Lung (tissue), 12 donors: ENCODE data around the gene CCDC85C. TPM values are rescaled to one million over a fixed set of nuclear protein-coding genes. Genes with fewer than 3 reads are reported as not detected.

ENCODE experiments used
- ATAC-seq: fragments of 200-7000 bp; cut with Tn5 transposase; one replicate; pipeline ENCODE4 v1.9.1; 2020; ENCODE audit warnings: moderate number of reproducible peaks; ENCODE audit not compliant: insufficient read depth, low FRiP score
- DNase-seq, 3 donors: peaks; one replicate each; pipeline ENCODE4 v3.0.0-alpha.2; 2013 to 2017
- H3K27ac ChIP-seq, 2 donors: one replicate each; pipeline ENCODE4 v1.5.1; 2013; ENCODE audit warnings: mild to moderate bottlenecking in 2 of 2, moderate library complexity in 2 of 2, control low read depth in 1 of 2, inconsistent platforms in 1 of 2, low read depth in 1 of 2, low read length in 1 of 2
- H3K27me3 ChIP-seq, 3 donors: one replicate each; pipeline ENCODE4 v1.5.1; 2013; ENCODE audit warnings: low read length in 2 of 3; ENCODE audit not compliant: control insufficient read depth in 3 of 3, insufficient read depth in 3 of 3
- H3K36me3 ChIP-seq, 4 donors: one replicate each; pipeline ENCODE4 v1.5.1; 2013; ENCODE audit warnings: low read length in 4 of 4, mild to moderate bottlenecking in 1 of 4, moderate library complexity in 1 of 4; ENCODE audit not compliant: control insufficient read depth in 4 of 4, insufficient read depth in 4 of 4
- H3K4me1 ChIP-seq, 5 donors: one replicate each; pipeline ENCODE4 v1.5.1; 2013; ENCODE audit warnings: low read length in 5 of 5, mild to moderate bottlenecking in 2 of 5, moderate library complexity in 1 of 5; ENCODE audit not compliant: control insufficient read depth in 5 of 5, insufficient read depth in 5 of 5
- H3K4me3 ChIP-seq: one replicate; pipeline ENCODE4 v1.5.1; 2013; ENCODE audit warnings: mild to moderate bottlenecking, control low read depth, moderate library complexity
- H3K9ac ChIP-seq, 2 donors: one replicate each; pipeline ENCODE4 v1.5.1; 2013; ENCODE audit warnings: low read length in 2 of 2, control low read depth in 1 of 2; ENCODE audit not compliant: insufficient read depth in 1 of 2
- H3K9me3 ChIP-seq, 4 donors: one replicate each; pipeline ENCODE4 v1.5.1; 2013; ENCODE audit warnings: low read length in 3 of 4, mild to moderate bottlenecking in 1 of 4, moderate library complexity in 1 of 4; ENCODE audit not compliant: control insufficient read depth in 4 of 4, insufficient read depth in 3 of 4
- WGBS, 2 donors: extraction: QIAGEN DNeasy Blood & Tissue Kit; methylation state at CpG; one replicate each; pipeline ENCODE4 v1.1.7; 2013; 5-methylcytosine and 5-hydroxymethylcytosine counted together
- polyA plus RNA-seq, 2 donors: library from polyadenylated mRNA; stranded (reverse); fragments of 200-250 nt; gene quantifications; one replicate each; pipeline ENCODE4 v1.2.1, GENCODE V29; 2013
- total RNA-seq, 2 donors: library from RNA; depleted of rRNA in 1 of 2; stranded (reverse); fragments of >200 nt in 1 of 2; gene quantifications; one replicate each; pipeline ENCODE4 v1.2.1, GENCODE V29; 2014 to 2021
- TF ChIP-seq, protein P1 (sequence below): IDR thresholded peaks from 2 replicates; pipeline ENCODE4 v1.5.1; 2012; ENCODE audit warnings: mild to moderate bottlenecking; ENCODE audit errors: control extremely low read depth, extremely low read depth
- donor health status: control.
- donor health status: control.
- donor health status: Bipolar disorder and iron deficiency.
- donor health status: healthy.
- donor health status: DM: yes; HTN: yes; CAD: no.

CCDC85C gene
- total and polyA plus RNA-seq, 4 donors, result 2.8 to 19.8 (median 17.6) TPM

DNA sequence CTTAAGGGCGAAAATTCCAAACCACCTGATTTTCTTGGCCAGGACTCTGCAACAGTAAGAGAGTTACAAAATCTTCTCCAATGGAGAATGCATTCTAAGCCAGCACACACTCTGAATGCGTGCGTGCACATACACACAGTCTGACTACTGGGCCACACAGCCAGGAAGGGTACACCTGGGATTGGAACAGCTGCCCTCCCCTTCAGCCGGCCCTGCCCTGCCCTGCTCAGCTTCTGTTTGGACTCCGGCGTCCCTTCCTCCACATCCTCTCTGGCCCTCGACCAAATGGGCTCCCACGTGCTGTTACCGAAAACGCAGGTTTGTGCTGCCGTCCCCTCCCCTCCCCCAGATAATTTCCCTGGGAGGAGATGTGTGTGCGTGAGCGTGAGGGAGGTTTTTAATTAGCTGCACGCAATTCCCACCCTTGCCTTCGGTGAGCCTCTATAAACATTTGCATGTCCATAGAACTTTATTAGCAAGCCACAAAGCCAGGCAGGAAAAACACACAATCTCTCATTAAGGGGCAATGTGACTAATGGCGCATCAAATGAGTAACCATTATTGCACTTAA lies 79.8 kb downstream of the CCDC85C start:
- peaks cover 0 to 25% (median 13%) of the 10 kb centered on the region in 5 donors for H3K4me1 ChIP-seq
- no peaks in the 10 kb centered on the region for H3K27me3 ChIP-seq
- H3K36me3 ChIP-seq, result peaks cover 0 to 2% (median 0%) of the 10 kb centered on the region in 4 donors
- H3K27ac ChIP-seq, result no peak overlapping the region
- ATAC-seq, result no peak
- no peak for DNase-seq
- TF ChIP-seq, protein P1, sequence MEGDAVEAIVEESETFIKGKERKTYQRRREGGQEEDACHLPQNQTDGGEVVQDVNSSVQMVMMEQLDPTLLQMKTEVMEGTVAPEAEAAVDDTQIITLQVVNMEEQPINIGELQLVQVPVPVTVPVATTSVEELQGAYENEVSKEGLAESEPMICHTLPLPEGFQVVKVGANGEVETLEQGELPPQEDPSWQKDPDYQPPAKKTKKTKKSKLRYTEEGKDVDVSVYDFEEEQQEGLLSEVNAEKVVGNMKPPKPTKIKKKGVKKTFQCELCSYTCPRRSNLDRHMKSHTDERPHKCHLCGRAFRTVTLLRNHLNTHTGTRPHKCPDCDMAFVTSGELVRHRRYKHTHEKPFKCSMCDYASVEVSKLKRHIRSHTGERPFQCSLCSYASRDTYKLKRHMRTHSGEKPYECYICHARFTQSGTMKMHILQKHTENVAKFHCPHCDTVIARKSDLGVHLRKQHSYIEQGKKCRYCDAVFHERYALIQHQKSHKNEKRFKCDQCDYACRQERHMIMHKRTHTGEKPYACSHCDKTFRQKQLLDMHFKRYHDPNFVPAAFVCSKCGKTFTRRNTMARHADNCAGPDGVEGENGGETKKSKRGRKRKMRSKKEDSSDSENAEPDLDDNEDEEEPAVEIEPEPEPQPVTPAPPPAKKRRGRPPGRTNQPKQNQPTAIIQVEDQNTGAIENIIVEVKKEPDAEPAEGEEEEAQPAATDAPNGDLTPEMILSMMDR, result no peak
- WGBS, 2 donors, result 55 to 85% methylated on average over 16 of the region's 16 CpGs
- peaks cover 0 to 2% (median 0%) of the 10 kb centered on the region in 4 donors for H3K9me3 ChIP-seq
- H3K4me3 ChIP-seq, result no peak overlapping the region
- no peak overlapping the region for H3K9ac ChIP-seq

DNA sequence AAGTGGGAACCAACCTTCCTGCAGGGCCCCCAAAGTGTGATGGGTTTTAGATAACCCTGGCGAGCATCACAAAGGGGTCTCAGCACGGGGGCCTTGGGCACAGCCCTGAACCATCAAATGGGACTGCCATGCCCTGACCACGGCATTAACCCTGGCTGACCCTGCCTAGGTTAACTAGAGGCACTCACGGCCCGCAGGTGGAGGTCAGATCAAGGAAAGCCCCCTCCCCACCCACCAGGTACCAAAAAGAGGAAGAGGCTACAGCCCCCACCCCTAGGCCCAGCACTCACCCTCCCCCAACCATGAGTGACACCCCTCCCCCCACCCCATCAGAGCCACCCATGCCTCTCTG lies 80.3 kb downstream of the CCDC85C start:
- H3K27me3 ChIP-seq, result no peaks in the 10 kb centered on the region
- peaks cover 0 to 2% (median 0%) of the 10 kb centered on the region in 4 donors for H3K36me3 ChIP-seq
- ATAC-seq (no peak), DNase-seq (no peak)
- peaks cover 0 to 2% (median 0%) of the 10 kb centered on the region in 4 donors for H3K9me3 ChIP-seq
- peaks cover 0 to 25% (median 13%) of the 10 kb centered on the region in 5 donors for H3K4me1 ChIP-seq
- no peak overlapping the region for H3K9ac ChIP-seq
- no peak overlapping the region for H3K27ac ChIP-seq
- 82 to 84% methylated on average over 5 of the region's 5 CpGs for WGBS, 2 donors
- TF ChIP-seq, protein P1, result no peak
- H3K4me3 ChIP-seq, result no peak overlapping the region

GRCh38 chr14:99522934-99523703 lies 80.9 kb downstream of the CCDC85C start:
- TF ChIP-seq, protein P1, result no peak
- DNase-seq (peak; percentile 44 to 64 (median 59)), ATAC-seq (no peak)
- peaks cover 0 to 2% (median 0%) of the 10 kb centered on the region in 4 donors for H3K36me3 ChIP-seq
- H3K27ac ChIP-seq, result no peak overlapping the region
- H3K27me3 ChIP-seq, result no peaks in the 10 kb centered on the region
- 64 to 77% methylated on average over 14 of the region's 14 CpGs for WGBS, 2 donors
- H3K9me3 ChIP-seq, result peaks cover 0 to 2% (median 0%) of the 10 kb centered on the region in 4 donors
- no peak overlapping the region for H3K9ac ChIP-seq
- peaks cover 0 to 25% (median 14%) of the 10 kb centered on the region in 5 donors for H3K4me1 ChIP-seq
- no peak overlapping the region for H3K4me3 ChIP-seq
